ENCODE results near the gene TFAM.
"Not testable (repeated sequence)": the region's sequence is repeated elsewhere in the genome, so short reads cannot be mapped to it uniquely, and the experiment has no call there.

TFAM gene

DNA sequence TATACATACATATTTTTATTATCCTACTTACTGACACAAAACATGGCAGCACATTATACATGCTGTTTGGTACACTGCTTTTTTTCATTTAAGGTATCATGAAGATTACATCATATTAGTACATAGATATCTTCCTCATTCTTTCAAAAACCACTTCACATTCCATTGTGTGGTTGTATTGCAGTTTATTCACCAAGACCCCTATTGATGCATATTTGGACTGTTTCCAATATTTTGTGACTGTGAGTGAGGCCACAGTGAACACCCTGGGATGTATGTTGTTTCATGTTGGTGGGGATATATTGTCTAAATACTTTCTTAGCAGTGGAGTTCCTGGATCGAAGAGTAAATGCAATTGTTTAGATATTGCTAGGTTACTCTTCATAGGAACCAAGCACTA lies 39.0 kb downstream of the TFAM start:
- H3F3A ChIP-seq (ENCODE audit: insufficient read depth, low read length): no peaks in the 10 kb centered on the region
- no peaks in the 10 kb centered on the region for H3K4me1 ChIP-seq (ENCODE audit: insufficient read depth, low read length, severe bottlenecking)
- no peaks in the 10 kb centered on the region for H4K20me1 ChIP-seq (ENCODE audit: insufficient read depth, low read length)
- H3K4me2 ChIP-seq (ENCODE audit: low read length): no peak overlapping the region
- no peaks in the 10 kb centered on the region for H3K9me3 ChIP-seq (ENCODE audit: low read length)
- H2AFZ ChIP-seq (ENCODE audit: low read length): no peak overlapping the region
- H3K9me2 ChIP-seq (ENCODE audit: low read depth, low read length): no peaks in the 10 kb centered on the region
- H3K27me3 ChIP-seq (ENCODE audit: insufficient read depth, low read length): no peaks in the 10 kb centered on the region
- H3K27ac ChIP-seq (ENCODE audit: low read depth, low read length, poor library complexity, severe bottlenecking): no peak overlapping the region
- TF ChIP-seq, protein P1, sequence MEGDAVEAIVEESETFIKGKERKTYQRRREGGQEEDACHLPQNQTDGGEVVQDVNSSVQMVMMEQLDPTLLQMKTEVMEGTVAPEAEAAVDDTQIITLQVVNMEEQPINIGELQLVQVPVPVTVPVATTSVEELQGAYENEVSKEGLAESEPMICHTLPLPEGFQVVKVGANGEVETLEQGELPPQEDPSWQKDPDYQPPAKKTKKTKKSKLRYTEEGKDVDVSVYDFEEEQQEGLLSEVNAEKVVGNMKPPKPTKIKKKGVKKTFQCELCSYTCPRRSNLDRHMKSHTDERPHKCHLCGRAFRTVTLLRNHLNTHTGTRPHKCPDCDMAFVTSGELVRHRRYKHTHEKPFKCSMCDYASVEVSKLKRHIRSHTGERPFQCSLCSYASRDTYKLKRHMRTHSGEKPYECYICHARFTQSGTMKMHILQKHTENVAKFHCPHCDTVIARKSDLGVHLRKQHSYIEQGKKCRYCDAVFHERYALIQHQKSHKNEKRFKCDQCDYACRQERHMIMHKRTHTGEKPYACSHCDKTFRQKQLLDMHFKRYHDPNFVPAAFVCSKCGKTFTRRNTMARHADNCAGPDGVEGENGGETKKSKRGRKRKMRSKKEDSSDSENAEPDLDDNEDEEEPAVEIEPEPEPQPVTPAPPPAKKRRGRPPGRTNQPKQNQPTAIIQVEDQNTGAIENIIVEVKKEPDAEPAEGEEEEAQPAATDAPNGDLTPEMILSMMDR (IDR thresholded peaks at IDR 0.05; ENCODE audit: low read length): no peak
- TF ChIP-seq EZH2 (IDR thresholded peaks at IDR 0.05; ENCODE audit: borderline replicate concordance, low read length): no peak
- H3K36me3 ChIP-seq (ENCODE audit: insufficient read depth, low read length): no peaks in the 10 kb centered on the region
- H3K79me2 ChIP-seq (ENCODE audit: insufficient read depth, low read length): no peaks in the 10 kb centered on the region
- H3K4me3 ChIP-seq (ENCODE audit: low read depth, low read length, poor library complexity, severe bottlenecking): no peak overlapping the region
- no peak overlapping the region for H3K9ac ChIP-seq (ENCODE audit: low read length)

DNA sequence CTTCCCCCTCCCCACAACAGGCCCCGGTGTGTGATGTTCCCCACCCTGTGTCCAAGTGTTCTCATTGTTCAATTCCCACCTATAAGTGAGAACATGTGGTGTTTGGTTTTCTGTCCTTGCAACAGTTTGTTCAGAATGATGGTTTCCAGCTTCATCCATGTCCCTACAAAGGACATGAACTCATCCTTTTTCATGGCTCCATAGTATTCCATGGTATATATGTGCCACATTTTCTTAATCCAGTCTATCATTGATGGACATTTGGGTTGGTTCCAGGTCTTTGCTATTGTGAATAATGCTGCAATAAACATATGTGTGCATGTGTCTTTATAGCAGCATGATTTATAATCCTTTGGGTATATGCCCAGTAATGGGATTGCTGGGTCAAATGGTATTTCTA lies 43.2 kb downstream of the TFAM start:
- H3K9me2 ChIP-seq (ENCODE audit: low read depth, low read length); H4K20me1 ChIP-seq (ENCODE audit: insufficient read depth, low read length); H3K9ac ChIP-seq (ENCODE audit: low read length); H3K4me3 ChIP-seq (ENCODE audit: low read depth, low read length, poor library complexity, severe bottlenecking); H3F3A ChIP-seq (ENCODE audit: insufficient read depth, low read length); H2AFZ ChIP-seq (ENCODE audit: low read length); H3K27ac ChIP-seq (ENCODE audit: low read depth, low read length, poor library complexity, severe bottlenecking); H3K36me3 ChIP-seq (ENCODE audit: insufficient read depth, low read length); H3K27me3 ChIP-seq (ENCODE audit: insufficient read depth, low read length); H3K79me2 ChIP-seq (ENCODE audit: insufficient read depth, low read length); H3K9me3 ChIP-seq (ENCODE audit: low read length); H3K4me1 ChIP-seq (ENCODE audit: insufficient read depth, low read length, severe bottlenecking); H3K4me2 ChIP-seq (ENCODE audit: low read length): not testable (repeated sequence)

DNA sequence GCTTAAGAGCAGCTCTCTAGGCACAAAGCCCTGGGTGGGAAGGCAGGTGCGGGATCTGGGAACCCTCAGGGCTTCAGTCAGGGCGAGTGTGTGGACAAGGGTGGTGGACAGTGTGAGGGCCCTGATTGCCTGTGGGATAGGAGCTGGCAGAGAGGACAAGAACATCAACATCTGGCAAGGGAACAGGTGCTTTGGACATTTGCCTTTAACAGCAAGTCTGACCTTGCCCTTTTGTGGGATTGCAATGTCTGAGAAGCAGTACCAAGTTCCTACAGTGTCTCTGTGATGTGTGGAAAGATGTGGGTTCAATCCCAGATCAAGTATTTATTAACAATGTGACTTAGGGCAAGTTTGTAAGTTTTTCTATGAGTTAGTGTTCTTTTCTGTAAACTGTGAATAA lies 46.7 kb downstream of the TFAM start:
- Histone ChIP-seq H3K79me2 (ENCODE audit: insufficient read depth, low read length) (no peaks in the 10 kb centered on the region), H3K4me2 (ENCODE audit: low read length) (no peak overlapping the region), H4K20me1 (ENCODE audit: insufficient read depth, low read length) (no peaks in the 10 kb centered on the region), H3K27me3 (ENCODE audit: insufficient read depth, low read length) (no peaks in the 10 kb centered on the region), H3K9ac (ENCODE audit: low read length) (no peak overlapping the region), H3K4me1 (ENCODE audit: insufficient read depth, low read length, severe bottlenecking) (no peaks in the 10 kb centered on the region), H3K9me2 (ENCODE audit: low read depth, low read length) (no peaks in the 10 kb centered on the region), H3K27ac (ENCODE audit: low read depth, low read length, poor library complexity, severe bottlenecking) (no peak overlapping the region), H3K36me3 (ENCODE audit: insufficient read depth, low read length) (no peaks in the 10 kb centered on the region), H2AFZ (ENCODE audit: low read length) (no peak overlapping the region), H3K4me3 (ENCODE audit: low read depth, low read length, poor library complexity, severe bottlenecking) (no peak overlapping the region), H3F3A (ENCODE audit: insufficient read depth, low read length) (no peaks in the 10 kb centered on the region), H3K9me3 (ENCODE audit: low read length) (no peaks in the 10 kb centered on the region)
- no peak for TF ChIP-seq EZH2 (IDR thresholded peaks at IDR 0.05; ENCODE audit: borderline replicate concordance, low read length)
- TF ChIP-seq, protein P1 (IDR thresholded peaks at IDR 0.05; ENCODE audit: low read length): no peak

DNA sequence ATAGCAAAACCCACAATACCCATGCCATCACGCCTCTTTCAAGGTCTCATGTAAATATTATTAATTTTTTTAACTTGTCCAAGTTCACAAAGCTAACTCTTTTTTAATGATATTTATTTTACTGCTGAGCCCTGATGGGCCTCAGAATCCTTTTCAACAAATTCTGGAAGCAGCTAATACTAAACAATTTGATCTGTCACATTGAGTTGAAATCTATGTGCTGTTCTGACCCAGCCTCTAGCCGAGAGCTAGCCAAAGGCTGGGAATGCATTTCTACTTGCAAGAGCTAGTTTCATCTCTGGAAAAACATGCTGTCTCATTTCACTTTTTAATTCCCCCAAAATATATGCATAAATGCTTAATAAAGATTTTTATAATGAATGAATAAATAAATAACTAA lies 47.9 kb downstream of the TFAM start:
- no peaks in the 10 kb centered on the region for H3K9me2 ChIP-seq (ENCODE audit: low read depth, low read length)
- no peak overlapping the region for H3K4me2 ChIP-seq (ENCODE audit: low read length)
- H2AFZ ChIP-seq (ENCODE audit: low read length): no peak overlapping the region
- no peaks in the 10 kb centered on the region for H3K9me3 ChIP-seq (ENCODE audit: low read length)
- no peaks in the 10 kb centered on the region for H4K20me1 ChIP-seq (ENCODE audit: insufficient read depth, low read length)
- H3K36me3 ChIP-seq (ENCODE audit: insufficient read depth, low read length): no peaks in the 10 kb centered on the region
- no peaks in the 10 kb centered on the region for H3F3A ChIP-seq (ENCODE audit: insufficient read depth, low read length)
- H3K9ac ChIP-seq (ENCODE audit: low read length): no peak overlapping the region
- H3K27ac ChIP-seq (ENCODE audit: low read depth, low read length, poor library complexity, severe bottlenecking): no peak overlapping the region
- no peaks in the 10 kb centered on the region for H3K4me1 ChIP-seq (ENCODE audit: insufficient read depth, low read length, severe bottlenecking)
- H3K4me3 ChIP-seq (ENCODE audit: low read depth, low read length, poor library complexity, severe bottlenecking): no peak overlapping the region
- no peaks in the 10 kb centered on the region for H3K27me3 ChIP-seq (ENCODE audit: insufficient read depth, low read length)
- TF ChIP-seq, protein P1 (IDR thresholded peaks at IDR 0.05; ENCODE audit: low read length): no peak
- no peak for TF ChIP-seq EZH2 (IDR thresholded peaks at IDR 0.05; ENCODE audit: borderline replicate concordance, low read length)
- H3K79me2 ChIP-seq (ENCODE audit: insufficient read depth, low read length): no peaks in the 10 kb centered on the region
